C4-2B (cell line): Measurements from ENCODE around the gene PCDH19.

ENCODE experiments used
- H3K27ac ChIP-seq: fragments of 450-650 bp; 2 replicates; pipeline ENCODE4 v1.5.1; 2017
- ZFX ChIP-seq: fragments of 450-650 bp; IDR thresholded peaks from 2 replicates; pipeline ENCODE4 v1.6.1; 2017
- TF ChIP-seq, protein P1 (sequence below): fragments of 450-650 bp; conservative IDR thresholded peaks from 2 replicates; pipeline ENCODE4 v1.5.1; 2017; ENCODE audit warnings: mild to moderate bottlenecking

Gene PCDH19

DNA sequence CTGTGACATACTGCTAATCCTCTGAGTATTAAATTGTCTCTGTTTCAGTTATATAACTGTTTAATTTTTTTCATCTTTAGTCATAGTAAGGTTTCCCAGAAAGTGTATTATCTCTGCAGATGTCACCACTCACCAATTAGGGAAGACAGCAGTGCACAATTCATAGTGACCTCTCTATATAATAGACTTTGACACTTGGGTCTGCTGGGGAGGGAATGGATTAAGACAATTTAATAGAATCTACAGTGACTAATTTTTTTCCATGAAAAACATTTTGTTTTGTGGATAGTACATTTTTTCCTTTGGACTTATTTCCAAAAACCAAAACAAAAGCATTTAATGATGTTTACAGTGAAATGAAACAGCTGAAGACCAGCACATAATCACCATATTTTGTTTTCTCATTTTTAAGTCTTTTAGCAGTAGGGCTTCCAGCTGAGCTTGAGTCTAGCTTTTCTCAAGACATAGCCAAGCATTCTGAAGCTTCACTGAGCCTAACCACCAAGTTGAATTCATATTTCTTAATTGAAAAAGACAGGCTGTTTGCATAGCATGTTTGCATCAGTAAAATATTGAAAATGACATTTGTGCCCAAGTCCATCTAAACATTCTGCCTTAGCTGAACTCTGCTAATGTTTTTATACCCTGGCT, 69.5 kb downstream of the PCDH19 start:
- TF ChIP-seq, protein P1, sequence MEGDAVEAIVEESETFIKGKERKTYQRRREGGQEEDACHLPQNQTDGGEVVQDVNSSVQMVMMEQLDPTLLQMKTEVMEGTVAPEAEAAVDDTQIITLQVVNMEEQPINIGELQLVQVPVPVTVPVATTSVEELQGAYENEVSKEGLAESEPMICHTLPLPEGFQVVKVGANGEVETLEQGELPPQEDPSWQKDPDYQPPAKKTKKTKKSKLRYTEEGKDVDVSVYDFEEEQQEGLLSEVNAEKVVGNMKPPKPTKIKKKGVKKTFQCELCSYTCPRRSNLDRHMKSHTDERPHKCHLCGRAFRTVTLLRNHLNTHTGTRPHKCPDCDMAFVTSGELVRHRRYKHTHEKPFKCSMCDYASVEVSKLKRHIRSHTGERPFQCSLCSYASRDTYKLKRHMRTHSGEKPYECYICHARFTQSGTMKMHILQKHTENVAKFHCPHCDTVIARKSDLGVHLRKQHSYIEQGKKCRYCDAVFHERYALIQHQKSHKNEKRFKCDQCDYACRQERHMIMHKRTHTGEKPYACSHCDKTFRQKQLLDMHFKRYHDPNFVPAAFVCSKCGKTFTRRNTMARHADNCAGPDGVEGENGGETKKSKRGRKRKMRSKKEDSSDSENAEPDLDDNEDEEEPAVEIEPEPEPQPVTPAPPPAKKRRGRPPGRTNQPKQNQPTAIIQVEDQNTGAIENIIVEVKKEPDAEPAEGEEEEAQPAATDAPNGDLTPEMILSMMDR, result no peak
- TF ChIP-seq ZFX, result no peak
- no peak overlapping the region for H3K27ac ChIP-seq

- TF ChIP-seq ZFX, result no peak
- TF ChIP-seq, protein P1, result no peak
- no peak overlapping the region for H3K27ac ChIP-seq
These were observed 81.7 kb downstream of the PCDH19 start for GRCh38 chrX:100328351-100328750.

- TF ChIP-seq, protein P1, result no peak
- no peak for TF ChIP-seq ZFX
- H3K27ac ChIP-seq, result no peak overlapping the region
These were observed 90.4 kb downstream of the PCDH19 start for GRCh38 chrX:100319716-100320115.

DNA sequence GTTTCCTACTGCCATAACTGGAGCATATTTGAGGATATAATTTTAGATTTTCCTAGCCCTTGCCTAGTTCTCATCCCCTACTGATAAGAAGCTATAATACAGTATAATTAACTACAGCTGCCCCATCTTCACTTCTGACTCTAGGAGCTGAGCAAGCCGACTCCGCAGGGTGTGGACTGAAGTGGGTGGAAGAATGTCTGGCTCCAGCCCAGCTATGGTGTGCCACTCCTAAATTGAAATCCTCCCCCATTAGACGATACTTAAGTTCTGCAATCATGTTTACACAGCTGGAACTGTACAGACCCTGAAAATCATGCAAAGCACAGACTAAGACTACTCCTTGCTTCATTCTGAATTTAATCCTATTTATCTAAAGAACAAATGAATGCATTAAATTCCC, 93.1 kb downstream of the PCDH19 start:
- H3K27ac ChIP-seq, result no peak overlapping the region
- TF ChIP-seq ZFX, result no peak
- TF ChIP-seq, protein P1, result no peak

- TF ChIP-seq, protein P1, result no peak
- no peak for TF ChIP-seq ZFX
- no peak overlapping the region for H3K27ac ChIP-seq
These were observed 94.5 kb downstream of the PCDH19 start for GRCh38 chrX:100315566-100315965.

DNA sequence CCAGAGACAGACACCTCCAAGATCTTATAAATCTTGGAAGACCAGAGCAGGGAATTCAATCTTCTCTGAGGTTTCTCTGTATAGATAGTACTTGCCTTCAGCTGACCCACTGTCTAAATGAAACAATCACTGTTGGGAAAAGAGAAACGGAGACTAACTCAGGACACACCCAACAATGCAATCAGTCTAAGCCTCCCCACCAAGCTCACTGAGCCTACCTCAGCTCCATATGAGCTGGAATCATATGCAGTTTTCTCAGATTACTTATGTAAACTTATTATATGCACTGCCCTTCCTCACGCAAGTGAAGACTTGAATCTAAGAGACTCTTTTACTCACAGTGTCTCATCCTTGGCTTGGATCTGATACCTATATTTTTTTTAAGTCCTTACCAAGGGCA, 110.5 kb downstream of the PCDH19 start:
- no peak for TF ChIP-seq ZFX
- TF ChIP-seq, protein P1, result no peak

GRCh38 chrX:100297728-100298127, 112.3 kb downstream of the PCDH19 start:
- H3K27ac ChIP-seq, result no peak overlapping the region
- TF ChIP-seq, protein P1, result no peak
- TF ChIP-seq ZFX, result no peak

More for the DNA sequence above, 110.5 kb downstream of the PCDH19 start:
- no peak overlapping the region for H3K27ac ChIP-seq
